ENCODE measurements around the gene NDUFS7. TPM values are rescaled to one million over a fixed set of nuclear protein-coding genes. Genes with fewer than 3 reads are reported as not detected.

NDUFS7 gene
- polyA plus RNA-seq (ENCODE audit: insufficient read length in 3 of 3), result 10 to 100 TPM; 39.5 to 84.1 (median 76.6) TPM
- long read RNA-seq, donor 1, transcript NDUFS7-201 (8 exons, 1,039 nt), result major isoform, 51 of 70 reads
- long read RNA-seq, donor 1, transcript NDUFS7-217 (1 exons, 3,743 nt), result minor isoform, 5 of 70 reads
- long read RNA-seq, donor 1, partial matches to known transcripts, result 6 of 70 reads
- long read RNA-seq, donor 1, other reads (novel, unspliced or antisense), result 5 of 70 reads
- long read RNA-seq, donor 2, transcript NDUFS7-201 (8 exons, 1,039 nt), result major isoform, 34 of 52 reads
- long read RNA-seq, donor 2, transcript NDUFS7-217 (1 exons, 3,743 nt), result minor isoform, 7 of 52 reads
- long read RNA-seq, donor 2, partial matches to known transcripts, result 8 of 52 reads
- long read RNA-seq, donor 2, other reads (novel, unspliced or antisense), result 0 of 52 reads
- long read RNA-seq, donor 3, transcript NDUFS7-201 (8 exons, 1,039 nt), result major isoform, 71 of 92 reads
- long read RNA-seq, donor 3, partial matches to known transcripts, result 15 of 92 reads
- long read RNA-seq, donor 3, other reads (novel, unspliced or antisense), result 0 of 92 reads
- long read RNA-seq, donor 4, transcript NDUFS7-208 (6 exons, 1,186 nt), result minor isoform, 5 of 72 reads
- long read RNA-seq, donor 4, transcript NDUFS7-201 (8 exons, 1,039 nt), result major isoform, 45 of 72 reads
- long read RNA-seq, donor 4, transcript NDUFS7-217 (1 exons, 3,743 nt), result minor isoform, 5 of 72 reads
- long read RNA-seq, donor 4, partial matches to known transcripts, result 14 of 72 reads
- long read RNA-seq, donor 4, other reads (novel, unspliced or antisense), result 0 of 72 reads
- long read RNA-seq, donor 5, result 0 reads
- long read RNA-seq, donor 6, transcript NDUFS7-201 (8 exons, 1,039 nt), result major isoform, 48 of 137 reads
- long read RNA-seq, donor 6, transcript NDUFS7-217 (1 exons, 3,743 nt), result minor isoform, 9 of 137 reads
- long read RNA-seq, donor 6, partial matches to known transcripts, result 8 of 137 reads
- long read RNA-seq, donor 6, other reads (novel, unspliced or antisense), result 70 of 137 reads
- long read RNA-seq, donor 7, transcript NDUFS7-201 (8 exons, 1,039 nt), result major isoform, 66 of 96 reads
- long read RNA-seq, donor 7, partial matches to known transcripts, result 21 of 96 reads
- long read RNA-seq, donor 7, other reads (novel, unspliced or antisense), result 0 of 96 reads
- long read RNA-seq, donor 8, result 0 reads
- long read RNA-seq, donor 9, transcript NDUFS7-201 (8 exons, 1,039 nt), result major isoform, 33 of 49 reads
- long read RNA-seq, donor 9, partial matches to known transcripts, result 11 of 49 reads
- long read RNA-seq, donor 9, other reads (novel, unspliced or antisense), result 0 of 49 reads
- long read RNA-seq, donor 10, transcript NDUFS7-217 (1 exons, 3,743 nt), result minor isoform, 5 of 79 reads
- long read RNA-seq, donor 10, transcript NDUFS7-201 (8 exons, 1,039 nt), result major isoform, 64 of 79 reads
- long read RNA-seq, donor 10, partial matches to known transcripts, result 6 of 79 reads
- long read RNA-seq, donor 10, other reads (novel, unspliced or antisense), result 0 of 79 reads
- long read RNA-seq, donor 11, transcript NDUFS7-201 (8 exons, 1,039 nt), result major isoform, 42 of 63 reads
- long read RNA-seq, donor 11, partial matches to known transcripts, result 19 of 63 reads
- long read RNA-seq, donor 11, other reads (novel, unspliced or antisense), result 0 of 63 reads
- long read RNA-seq, donor 12, transcript NDUFS7-201 (8 exons, 1,039 nt), result major isoform, 24 of 26 reads
- long read RNA-seq, donor 12, partial matches to known transcripts, result 0 of 26 reads
- long read RNA-seq, donor 12, other reads (novel, unspliced or antisense), result 0 of 26 reads
- long read RNA-seq, donor 13, result 0 reads
- long read RNA-seq, donor 14, transcript NDUFS7-201 (8 exons, 1,039 nt), result major isoform, 46 of 60 reads
- long read RNA-seq, donor 14, transcript NDUFS7-217 (1 exons, 3,743 nt), result minor isoform, 6 of 60 reads
- long read RNA-seq, donor 14, partial matches to known transcripts, result 8 of 60 reads
- long read RNA-seq, donor 14, other reads (novel, unspliced or antisense), result 0 of 60 reads
- long read RNA-seq, donor 15, transcript NDUFS7-201 (8 exons, 1,039 nt), result major isoform, 26 of 41 reads
- long read RNA-seq, donor 15, partial matches to known transcripts, result 9 of 41 reads
- long read RNA-seq, donor 15, other reads (novel, unspliced or antisense), result 0 of 41 reads
- long read RNA-seq, donor 16, transcript NDUFS7-217 (1 exons, 3,743 nt), result minor isoform, 18 of 437 reads
- long read RNA-seq, donor 16, transcript NDUFS7-201 (8 exons, 1,039 nt), result major isoform, 151 of 437 reads
- long read RNA-seq, donor 16, partial matches to known transcripts, result 67 of 437 reads
- long read RNA-seq, donor 16, other reads (novel, unspliced or antisense), result 192 of 437 reads

DNA sequence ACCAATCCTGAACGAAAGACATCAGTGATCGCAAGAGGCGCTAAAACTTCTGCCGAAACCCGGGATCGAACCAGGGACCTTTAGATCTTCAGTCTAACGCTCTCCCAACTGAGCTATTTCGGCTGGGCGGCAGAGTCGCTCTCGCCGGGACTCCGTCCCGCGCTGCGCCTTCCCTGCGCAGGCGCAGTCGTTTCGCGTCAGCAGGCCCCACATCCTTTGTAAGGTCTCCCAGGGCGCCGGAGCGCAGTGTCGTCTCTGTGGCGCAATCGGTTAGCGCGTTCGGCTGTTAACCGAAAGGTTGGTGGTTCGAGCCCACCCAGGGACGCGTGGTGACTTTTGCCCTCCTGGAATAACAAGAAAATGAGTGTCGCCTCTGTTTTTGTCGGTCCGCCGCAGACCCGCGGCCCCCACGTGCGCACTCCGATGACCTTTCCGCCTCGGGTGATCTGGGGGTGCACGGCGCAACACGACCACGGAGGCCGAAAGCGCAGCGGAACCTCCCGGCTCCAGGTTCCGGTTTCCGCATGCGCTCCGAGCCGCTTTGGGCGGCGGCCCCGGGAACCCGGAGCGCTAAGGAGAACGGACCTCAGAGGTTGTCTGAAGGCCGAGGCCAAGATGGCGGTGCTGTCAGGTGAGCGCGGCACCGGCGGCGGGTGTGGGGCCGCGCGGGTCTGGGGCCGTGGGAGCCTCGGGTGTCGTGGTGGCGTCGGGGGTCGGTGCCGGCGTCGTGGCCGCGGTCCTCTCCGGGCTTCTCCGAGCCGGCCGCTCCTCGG, at the start of gene NDUFS7:
Gene NDUFS7, plus strand, starts transcription at position 596 of the 773 bp plus-strand sequence. Its CDS starts 20 bp downstream, at position 616.
- peak; percentile 74 to 90 (median 88) for DNase-seq (ENCODE audit: extremely low read depth in 1 of 11, low read depth in 9 of 11, low spot score in 4 of 11)

DNA sequence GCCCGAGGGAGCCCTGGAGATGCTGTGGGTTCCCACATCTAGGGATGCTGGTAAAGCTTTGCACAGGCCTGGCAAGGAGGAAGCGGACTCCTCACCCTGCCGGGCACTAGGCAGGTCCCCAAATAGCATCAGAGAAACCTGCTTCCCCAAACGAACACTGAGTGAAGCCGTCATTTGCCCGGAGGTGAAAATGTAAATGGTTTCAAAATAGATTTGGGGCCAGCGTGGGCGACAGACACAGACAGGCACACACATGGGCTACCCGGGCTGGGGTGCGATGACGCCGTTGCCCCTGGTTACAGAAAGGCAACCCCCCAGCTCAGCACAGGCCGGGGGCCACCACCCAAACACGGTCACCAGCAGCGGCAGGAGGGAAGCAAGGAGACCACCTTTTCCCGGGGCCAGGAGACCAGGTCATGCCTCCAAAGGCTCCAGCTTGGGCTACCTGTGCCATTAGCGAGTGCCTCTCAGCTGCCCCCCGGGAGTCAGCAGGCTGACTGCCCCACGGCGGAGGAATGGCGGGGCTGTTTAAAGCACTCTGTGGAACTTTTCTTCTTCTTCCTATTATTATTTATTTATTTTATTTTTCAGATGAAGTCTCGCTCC, 47.5 kb upstream of the NDUFS7 start:
- DNase-seq (ENCODE audit: extremely low read depth in 1 of 11, low read depth in 9 of 11, low spot score in 4 of 11), result no peak

DNA sequence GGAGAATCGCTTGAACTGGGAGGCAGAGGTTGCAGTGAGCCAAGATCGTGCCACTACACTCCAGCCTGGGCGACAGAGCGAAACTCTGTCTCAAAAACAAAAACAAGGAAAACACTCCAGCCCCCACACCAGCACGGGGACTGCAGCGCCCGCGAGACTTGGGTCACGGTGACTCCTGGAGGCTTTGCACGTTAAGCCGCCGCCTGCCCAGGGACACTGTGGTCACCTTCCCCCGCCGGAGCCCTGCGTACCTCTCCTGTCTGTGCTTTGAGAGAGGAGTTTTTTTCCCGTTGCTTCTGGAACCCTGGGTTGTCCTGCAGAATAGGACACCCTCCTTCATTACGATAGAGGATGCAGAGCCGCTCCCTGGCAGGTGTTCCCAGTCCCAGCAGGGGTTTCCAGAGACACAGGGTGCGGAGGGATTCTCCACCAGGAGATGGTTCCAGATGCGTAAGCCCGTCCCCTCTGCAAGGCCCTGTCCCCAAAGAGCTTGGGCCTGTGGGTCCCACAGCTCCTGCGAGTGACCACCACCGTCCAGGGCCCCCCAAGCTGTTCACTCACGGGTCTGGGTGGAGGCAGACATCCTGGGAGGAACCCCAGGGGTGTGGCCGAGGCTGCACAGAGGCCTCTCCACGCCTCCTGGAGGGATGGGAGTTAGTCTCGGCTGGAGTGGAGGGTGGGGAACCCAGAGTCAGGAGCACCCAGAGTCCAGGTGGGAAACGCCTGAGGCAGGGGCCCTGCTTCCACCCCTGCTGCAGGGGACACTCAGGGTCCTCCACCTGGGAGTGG, 42.8 kb upstream of the NDUFS7 start:
- no peak for DNase-seq (ENCODE audit: extremely low read depth in 1 of 11, low read depth in 9 of 11, low spot score in 4 of 11)

- DNase-seq (ENCODE audit: extremely low read depth in 1 of 11, low read depth in 9 of 11, low spot score in 4 of 11), result no peak
These were observed 40.7 kb upstream of the NDUFS7 start for GRCh38 chr19:1343041-1343440.

DNA sequence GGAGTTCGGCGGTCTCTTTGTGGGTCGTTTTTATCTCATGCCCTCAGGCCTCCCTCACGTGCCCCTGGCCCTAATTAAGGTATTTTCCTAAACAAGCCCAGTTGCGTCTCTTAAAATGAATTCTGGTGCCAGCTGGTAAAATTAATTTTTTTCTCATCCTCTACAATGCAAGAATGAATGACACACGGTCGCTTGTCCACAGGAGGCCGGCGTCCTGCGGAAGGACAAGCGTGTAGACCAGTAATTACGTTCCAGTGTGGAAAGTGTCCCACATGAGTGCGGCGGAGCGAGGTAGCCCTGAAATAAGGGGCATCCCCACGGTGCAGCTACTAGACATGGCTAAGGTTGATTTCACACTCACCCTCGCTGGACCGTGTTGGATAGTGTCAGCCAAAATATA, 34.5 kb upstream of the NDUFS7 start:
- DNase-seq (ENCODE audit: extremely low read depth in 1 of 11, low read depth in 9 of 11, low spot score in 4 of 11), result no peak

- no peak for DNase-seq (ENCODE audit: extremely low read depth in 1 of 11, low read depth in 9 of 11, low spot score in 4 of 11)
These were observed 32.8 kb upstream of the NDUFS7 start for GRCh38 chr19:1350867-1351266.

DNA sequence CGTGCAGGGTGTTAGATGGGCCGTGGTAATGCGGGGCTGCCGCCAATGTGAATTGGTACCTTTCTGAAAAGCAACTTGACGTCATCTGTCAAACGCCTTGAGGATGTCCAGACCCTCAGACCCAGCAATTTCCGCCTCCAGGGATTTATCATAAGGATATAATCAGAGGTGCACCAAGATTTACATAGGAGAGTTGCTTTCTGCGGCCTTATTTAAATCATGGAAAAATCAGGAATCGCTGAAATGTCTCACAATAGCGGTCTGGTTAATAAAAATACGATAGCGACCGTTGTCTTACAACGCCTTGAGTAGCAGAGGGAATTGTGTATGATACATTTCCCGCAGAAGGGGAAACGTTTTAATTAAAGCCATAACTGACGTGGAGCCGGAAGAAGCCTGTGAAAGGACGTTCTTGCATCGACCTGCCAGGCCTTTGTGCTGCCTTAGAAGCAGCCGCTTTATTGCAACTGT, 32.3 kb upstream of the NDUFS7 start:
- DNase-seq (ENCODE audit: extremely low read depth in 1 of 11, low read depth in 9 of 11, low spot score in 4 of 11), result no peak

- DNase-seq (ENCODE audit: extremely low read depth in 1 of 11, low read depth in 9 of 11, low spot score in 4 of 11), result no peak
These were observed 30.6 kb upstream of the NDUFS7 start for GRCh38 chr19:1353144-1353543.

- DNase-seq (ENCODE audit: extremely low read depth in 1 of 11, low read depth in 9 of 11, low spot score in 4 of 11), result no peak
These were observed 28.6 kb upstream of the NDUFS7 start for GRCh38 chr19:1354970-1355567.

DNA sequence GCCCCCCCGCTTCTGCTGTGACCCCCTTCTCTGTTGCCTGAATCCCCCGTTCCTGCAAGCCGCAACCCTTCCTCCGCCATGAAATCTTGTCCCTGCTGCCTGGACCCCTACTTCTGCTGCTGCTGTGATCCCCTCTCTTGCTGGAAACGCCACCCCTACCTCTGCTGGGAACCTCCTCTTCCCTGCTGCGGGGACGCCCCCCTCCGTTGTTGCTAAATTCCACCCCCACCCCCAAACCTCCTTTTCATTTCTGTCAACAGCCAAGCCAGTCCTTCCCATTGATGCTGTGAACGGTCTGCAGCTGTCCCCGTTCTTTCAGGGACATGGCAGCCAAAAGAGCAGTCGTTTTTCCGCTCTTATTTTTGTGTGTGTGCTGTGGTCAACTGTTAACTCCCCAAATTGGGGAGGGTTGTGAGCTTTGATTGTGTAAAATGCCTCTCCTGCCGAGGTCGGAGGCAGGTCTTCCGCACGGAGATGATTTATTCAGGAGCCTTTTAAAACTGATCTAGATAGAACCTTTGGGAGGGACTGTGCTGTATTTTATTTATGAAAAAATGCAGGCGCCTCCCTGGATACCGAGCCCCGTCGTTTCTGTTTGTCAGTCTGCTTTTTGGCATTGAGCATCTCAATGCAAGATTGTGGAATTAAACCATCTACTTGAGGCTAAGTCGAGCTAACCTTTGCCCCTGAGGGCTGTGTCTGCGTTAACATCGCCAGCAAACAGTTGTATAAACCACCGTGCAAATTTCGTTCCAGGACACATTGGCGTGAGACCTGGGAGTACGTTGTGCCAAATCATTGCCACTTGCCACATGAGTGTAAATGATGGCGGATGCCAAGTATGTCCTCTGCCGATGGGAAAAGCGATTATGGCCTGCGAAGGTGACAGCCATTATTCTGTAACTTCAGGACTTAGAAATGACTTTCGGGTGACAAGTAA, 27.9 kb upstream of the NDUFS7 start:
- DNase-seq (ENCODE audit: extremely low read depth in 1 of 11, low read depth in 9 of 11, low spot score in 4 of 11), result peak in 3 of 11 donors; percentile 39 to 62 (median 41)

- DNase-seq (ENCODE audit: extremely low read depth in 1 of 11, low read depth in 9 of 11, low spot score in 4 of 11), result peak in 7 of 11 donors; percentile 66 to 82 (median 73)
These were observed 27.2 kb upstream of the NDUFS7 start for GRCh38 chr19:1356508-1356865.

GRCh38 chr19:1357531-1358109, 26.1 kb upstream of the NDUFS7 start:
- DNase-seq (ENCODE audit: extremely low read depth in 1 of 11, low read depth in 9 of 11, low spot score in 4 of 11), result no peak

DNA sequence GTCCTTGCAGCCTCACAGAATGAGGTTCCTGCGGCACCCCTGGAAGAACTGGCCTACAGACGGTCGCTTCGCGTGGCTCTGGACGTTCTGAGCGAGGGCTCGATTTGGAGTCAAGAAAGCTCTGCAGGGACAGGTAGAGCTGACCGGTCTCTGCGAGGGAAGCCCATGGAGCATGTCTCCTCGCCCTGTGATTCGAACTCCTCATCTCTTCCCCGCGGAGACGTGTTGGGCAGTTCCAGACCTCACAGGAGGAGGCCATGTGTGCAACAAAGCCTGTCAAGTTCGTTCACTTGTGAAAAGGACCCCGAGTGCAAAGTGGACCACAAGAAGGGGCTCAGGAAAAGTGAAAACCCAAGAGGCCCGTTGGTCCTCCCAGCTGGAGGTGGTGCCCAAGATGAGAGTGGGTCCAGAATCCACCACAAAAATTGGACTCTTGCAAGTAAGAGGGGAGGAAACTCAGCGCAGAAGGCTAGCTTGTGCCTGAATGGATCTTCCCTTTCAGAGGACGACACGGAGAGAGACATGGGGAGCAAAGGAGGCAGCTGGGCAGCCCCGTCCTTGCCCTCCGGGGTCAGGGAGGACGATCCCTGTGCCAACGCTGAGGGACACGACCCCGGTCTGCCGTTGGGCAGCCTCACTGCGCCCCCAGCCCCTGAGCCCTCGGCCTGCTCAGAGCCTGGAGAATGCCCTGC, 23.4 kb upstream of the NDUFS7 start:
- no peak for DNase-seq (ENCODE audit: extremely low read depth in 1 of 11, low read depth in 9 of 11, low spot score in 4 of 11)
